HUES64 (cell line): ENCODE results near the gene FTO.
"Not testable (repeated sequence)": the region's sequence is repeated elsewhere in the genome, so short reads cannot be mapped to it uniquely, and the experiment has no call there.

ENCODE experiments used
- H3K27ac ChIP-seq: 2 replicates; pipeline ENCODE4 v1.7.0; 2013; ENCODE audit warnings: low read depth, low read length, inconsistent platforms
- H3K27me3 ChIP-seq: 2 replicates; pipeline ENCODE4 v1.6.1; 2013; ENCODE audit warnings: mild to moderate bottlenecking, low read length; ENCODE audit not compliant: insufficient read depth
- H3K36me3 ChIP-seq: 2 replicates; pipeline ENCODE4 v1.6.1; 2013; ENCODE audit warnings: mild to moderate bottlenecking, low read length; ENCODE audit not compliant: insufficient read depth
- H3K4me1 ChIP-seq: 2 replicates; pipeline ENCODE4 v1.6.1; 2013; ENCODE audit warnings: mild to moderate bottlenecking, low read length, moderate library complexity; ENCODE audit not compliant: insufficient read depth
- H3K4me3 ChIP-seq: 2 replicates; pipeline ENCODE4 v1.5.1; 2013; ENCODE audit warnings: mild to moderate bottlenecking, low read length, moderate library complexity
- H3K9ac ChIP-seq: 2 replicates; pipeline ENCODE4 v1.6.1; 2013; ENCODE audit warnings: mild to moderate bottlenecking, low read depth, low read length
- H3K9me3 ChIP-seq: 2 replicates; pipeline ENCODE4 v1.6.1; 2013; ENCODE audit warnings: low read depth, low read length; ENCODE audit not compliant: insufficient read depth
- WGBS: fragments of 150-250, 120-280 bp; methylation state at CpG from one replicate; pipeline ENCODE4 v1.1.7; 2013; ENCODE audit warnings: missing lambda C conversion rate; 5-methylcytosine and 5-hydroxymethylcytosine counted together

Gene FTO

DNA sequence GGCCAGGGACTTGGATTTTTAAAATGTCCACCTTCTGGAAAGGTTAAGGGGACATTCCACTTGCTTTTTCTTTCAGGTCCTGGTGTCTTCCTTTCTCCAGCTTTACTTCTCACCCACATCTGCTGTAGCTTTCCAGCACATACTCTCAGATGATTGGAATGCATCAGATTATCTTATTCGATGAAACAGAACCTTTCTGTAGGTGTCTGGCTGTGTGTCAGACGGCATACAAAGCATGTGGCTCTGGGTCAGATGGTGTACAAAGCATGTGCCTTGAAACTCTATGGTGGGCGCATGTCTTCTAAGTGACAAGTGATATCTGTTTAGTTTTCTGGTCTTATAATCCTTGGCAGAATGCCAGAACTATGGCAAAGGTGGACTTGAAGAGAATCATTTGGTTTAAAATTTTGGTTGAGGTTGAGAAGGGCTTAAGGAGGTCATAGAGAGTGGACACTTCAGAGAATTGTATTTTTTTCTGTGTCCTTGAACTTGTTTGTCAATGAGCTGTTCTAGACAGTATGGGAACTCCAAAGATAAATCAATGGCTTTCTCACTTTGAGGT lies 125.3 kb downstream of the FTO start:
- Histone ChIP-seq H3K4me3 (no peak overlapping the region), H3K27me3 (no peaks in the 10 kb centered on the region), H3K4me1 (peaks cover 8% of the 10 kb centered on the region), H3K9me3 (no peaks in the 10 kb centered on the region; the same call in 1 of the 2 replicates), H3K27ac (no peak overlapping the region), H3K9ac (no peak overlapping the region), H3K36me3 (peaks cover 9% of the 10 kb centered on the region; the same call in 1 of the 2 replicates)
- 96% methylated on average over 3 of the region's 3 CpGs for WGBS

DNA sequence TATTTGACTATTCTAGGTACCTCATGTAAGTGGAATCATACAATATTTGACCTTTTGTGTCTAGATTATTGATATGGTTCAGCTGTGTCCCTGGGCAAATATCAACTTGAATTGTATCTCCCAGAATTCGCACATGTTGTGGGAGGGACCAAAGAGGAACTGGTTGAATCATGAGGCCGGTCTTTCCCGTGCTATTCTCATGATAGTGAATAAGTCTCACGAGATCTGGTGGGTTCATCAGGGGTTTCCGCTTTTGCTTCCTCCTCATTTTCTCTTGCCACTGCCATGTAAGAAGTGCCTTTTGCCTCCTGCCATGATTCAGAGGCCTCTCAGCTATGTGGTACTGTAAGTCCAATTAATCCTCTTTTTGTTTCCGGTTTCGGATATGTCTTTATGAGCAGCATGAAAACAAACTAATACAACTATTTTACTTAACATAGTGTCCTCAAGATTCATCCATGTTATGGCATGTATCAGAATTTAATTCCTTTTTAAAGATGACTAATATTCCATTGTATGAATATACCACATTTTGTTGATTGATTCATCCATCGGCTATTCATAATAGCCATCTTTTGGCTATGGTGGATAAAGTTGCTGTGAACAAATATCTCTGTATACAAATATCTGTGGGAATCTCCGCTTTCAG lies 129.1 kb downstream of the FTO start:
- WGBS: 98% methylated on average over 9 of the region's 9 CpGs
- no peak overlapping the region for H3K4me3 ChIP-seq
- no peak overlapping the region for H3K27ac ChIP-seq
- no peaks in the 10 kb centered on the region; the same call in 1 of the 2 replicates for H3K9me3 ChIP-seq
- H3K36me3 ChIP-seq: no peaks in the 10 kb centered on the region
- H3K9ac ChIP-seq: no peak overlapping the region
- peaks cover 8% of the 10 kb centered on the region; the same call in 1 of the 2 replicates for H3K4me1 ChIP-seq
- no peaks in the 10 kb centered on the region for H3K27me3 ChIP-seq

DNA sequence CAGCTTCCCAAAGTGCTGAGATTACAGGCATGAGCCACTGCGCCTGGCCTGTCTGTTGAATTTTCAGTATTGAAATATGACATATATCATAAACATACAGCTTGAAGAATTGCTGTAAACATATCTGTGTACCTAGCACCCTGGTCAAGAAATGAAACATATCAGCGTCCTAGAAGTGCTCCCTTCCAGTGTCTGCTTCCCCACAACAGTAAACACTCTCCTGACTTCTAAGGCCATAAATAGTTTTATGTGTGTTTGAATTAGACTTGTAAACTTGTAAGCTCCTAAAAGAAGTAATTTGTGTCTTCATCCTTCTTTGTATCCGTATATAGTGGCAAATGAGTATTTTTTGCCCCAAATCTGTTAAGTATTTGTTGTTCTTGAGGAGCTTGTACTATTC lies 132.2 kb downstream of the FTO start:
- Histone ChIP-seq H3K27ac (no peak overlapping the region), H3K9ac (no peak overlapping the region)
- 95% methylated on average over 3 of the region's 3 CpGs for WGBS

DNA sequence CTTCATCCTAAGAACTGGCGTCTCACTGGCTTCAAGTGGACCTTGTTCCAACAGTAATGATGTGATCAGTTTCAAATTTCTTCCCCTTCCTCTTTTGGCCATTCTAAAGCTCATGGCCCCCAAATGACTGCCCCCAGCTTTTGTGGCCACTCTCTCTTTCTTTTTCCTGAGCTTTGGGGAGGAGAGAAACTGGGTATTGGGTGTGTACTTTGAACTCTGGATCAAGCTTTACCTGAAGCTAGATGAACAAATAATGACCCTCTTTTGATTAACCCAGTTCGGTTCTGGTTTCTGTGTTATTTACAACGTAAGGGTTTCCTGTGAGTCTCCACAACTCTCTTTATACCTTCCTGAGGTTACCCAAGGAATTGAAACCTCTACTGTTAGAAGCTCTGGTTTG lies 132.7 kb downstream of the FTO start:
- H3K27ac ChIP-seq: no peak overlapping the region
- H3K27me3 ChIP-seq: no peaks in the 10 kb centered on the region
- no peak overlapping the region for H3K9ac ChIP-seq
- H3K4me3 ChIP-seq: no peak overlapping the region
- peaks cover 8% of the 10 kb centered on the region; the same call in 1 of the 2 replicates for H3K4me1 ChIP-seq
- WGBS: 100% methylated on average over 3 of the region's 3 CpGs
- H3K36me3 ChIP-seq: no peaks in the 10 kb centered on the region
- no peaks in the 10 kb centered on the region for H3K9me3 ChIP-seq

More for the DNA sequence above, 132.2 kb downstream of the FTO start:
- H3K36me3 ChIP-seq: no peaks in the 10 kb centered on the region
- H3K4me3 ChIP-seq: no peak overlapping the region
- no peaks in the 10 kb centered on the region for H3K27me3 ChIP-seq
- no peaks in the 10 kb centered on the region for H3K9me3 ChIP-seq
- H3K4me1 ChIP-seq: peaks cover 8% of the 10 kb centered on the region; the same call in 1 of the 2 replicates

DNA sequence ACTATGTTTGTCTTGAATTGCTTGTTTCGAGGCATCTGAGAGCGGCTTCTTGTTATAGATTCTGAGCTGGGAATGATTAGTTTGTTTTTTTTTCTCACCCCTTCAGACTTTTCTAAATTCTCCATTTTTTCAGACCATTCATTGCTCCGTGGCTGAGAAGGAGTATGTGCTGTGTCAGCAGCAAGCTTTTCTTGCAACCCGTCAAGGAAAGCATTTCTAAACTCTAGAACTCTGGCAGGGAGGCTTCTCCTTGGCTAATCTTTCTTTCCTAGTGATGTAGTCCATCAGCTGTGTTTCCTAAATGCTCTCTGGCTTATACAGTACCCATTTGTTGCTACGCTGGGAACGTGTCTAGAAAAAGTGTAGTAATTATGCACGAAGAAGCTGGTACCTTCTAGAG lies 133.5 kb downstream of the FTO start:
- Histone ChIP-seq H3K36me3 (no peaks in the 10 kb centered on the region), H3K27ac (no peak overlapping the region), H3K27me3 (no peaks in the 10 kb centered on the region), H3K4me3 (no peak overlapping the region), H3K4me1 (peaks cover 8% of the 10 kb centered on the region; the same call in 1 of the 2 replicates), H3K9ac (no peak overlapping the region), H3K9me3 (no peaks in the 10 kb centered on the region)
- 95% methylated on average over 5 of the region's 7 CpGs for WGBS

DNA sequence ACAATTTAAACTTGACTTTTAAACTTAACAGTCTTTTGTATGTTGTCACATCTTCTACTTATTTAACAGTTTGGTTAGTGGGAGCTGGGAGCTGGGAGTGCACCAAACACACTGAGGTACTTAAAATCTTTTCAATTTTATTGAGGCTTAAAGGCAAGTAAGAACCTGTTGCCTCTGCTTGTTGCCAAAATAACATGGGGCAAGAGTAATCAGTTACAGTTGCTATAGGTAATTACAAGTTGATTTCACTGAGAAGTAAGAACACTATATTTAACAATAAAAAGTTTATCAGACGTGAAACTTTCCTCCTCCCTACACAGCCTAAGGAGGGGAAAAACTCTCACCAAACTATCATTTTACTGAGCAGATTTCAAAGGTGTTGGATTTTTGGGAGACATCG lies 135.2 kb downstream of the FTO start:
- H3K27me3 ChIP-seq: no peaks in the 10 kb centered on the region
- no peaks in the 10 kb centered on the region for H3K36me3 ChIP-seq
- no peak overlapping the region for H3K4me3 ChIP-seq
- no peak overlapping the region for H3K27ac ChIP-seq
- H3K9ac ChIP-seq: no peak overlapping the region
- WGBS: 85% methylated on average over 2 of the region's 2 CpGs
- H3K9me3 ChIP-seq: no peaks in the 10 kb centered on the region
- peaks cover 8% of the 10 kb centered on the region; the same call in 1 of the 2 replicates for H3K4me1 ChIP-seq

DNA sequence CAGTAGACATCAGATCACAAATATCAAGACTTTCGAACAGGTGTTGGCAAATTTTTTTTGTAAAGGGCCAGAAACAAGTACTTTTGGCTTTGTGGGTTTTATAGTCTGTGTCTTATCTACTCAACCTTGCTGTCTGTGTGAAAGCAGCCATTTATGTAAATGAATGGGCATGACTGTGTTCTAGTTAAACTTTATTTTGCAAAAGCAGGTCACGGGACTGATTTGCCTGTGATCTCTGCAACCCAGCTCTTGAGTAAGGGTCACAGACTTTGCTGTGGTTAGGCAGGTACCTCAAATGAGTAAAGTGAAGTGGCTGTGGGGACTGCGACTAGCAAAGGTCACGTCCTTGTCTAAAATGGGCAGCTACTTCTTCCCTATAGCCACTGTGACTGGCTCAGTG lies 136.5 kb downstream of the FTO start:
- peaks cover under 1% of the 10 kb centered on the region; the same call in 1 of the 2 replicates for H3K4me1 ChIP-seq
- no peaks in the 10 kb centered on the region for H3K36me3 ChIP-seq
- H3K4me3 ChIP-seq: no peak overlapping the region
- no peak overlapping the region for H3K9ac ChIP-seq
- WGBS: 49% methylated on average over 4 of the region's 4 CpGs
- H3K27ac ChIP-seq: no peak overlapping the region
- no peaks in the 10 kb centered on the region for H3K9me3 ChIP-seq
- H3K27me3 ChIP-seq: no peaks in the 10 kb centered on the region

DNA sequence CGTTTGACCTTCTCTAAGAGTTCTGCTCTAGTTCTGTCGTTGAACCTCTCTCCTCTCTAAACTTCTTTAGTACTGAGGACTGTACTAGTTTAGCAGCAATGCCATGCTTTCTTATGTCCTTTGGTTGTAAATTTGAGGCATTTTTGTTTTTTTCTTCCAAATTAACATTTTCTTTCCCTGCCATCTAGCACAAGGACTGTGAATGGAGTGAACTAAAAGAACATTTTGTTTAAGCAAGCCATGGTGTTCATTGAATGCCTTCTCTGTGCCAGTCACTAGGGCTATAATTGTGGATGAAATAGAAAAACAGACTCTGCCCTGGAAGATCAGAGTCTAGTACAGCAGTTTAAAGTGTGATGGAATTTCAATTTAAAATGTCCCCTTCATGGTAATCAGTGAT lies 137.9 kb downstream of the FTO start:
- no peaks in the 10 kb centered on the region for H3K27me3 ChIP-seq
- WGBS: 95% methylated on average over 2 of the region's 2 CpGs
- no peaks in the 10 kb centered on the region for H3K36me3 ChIP-seq
- no peak overlapping the region for H3K4me3 ChIP-seq
- H3K9me3 ChIP-seq: no peaks in the 10 kb centered on the region
- no peaks in the 10 kb centered on the region for H3K4me1 ChIP-seq
- no peak overlapping the region for H3K27ac ChIP-seq
- no peak overlapping the region for H3K9ac ChIP-seq

DNA sequence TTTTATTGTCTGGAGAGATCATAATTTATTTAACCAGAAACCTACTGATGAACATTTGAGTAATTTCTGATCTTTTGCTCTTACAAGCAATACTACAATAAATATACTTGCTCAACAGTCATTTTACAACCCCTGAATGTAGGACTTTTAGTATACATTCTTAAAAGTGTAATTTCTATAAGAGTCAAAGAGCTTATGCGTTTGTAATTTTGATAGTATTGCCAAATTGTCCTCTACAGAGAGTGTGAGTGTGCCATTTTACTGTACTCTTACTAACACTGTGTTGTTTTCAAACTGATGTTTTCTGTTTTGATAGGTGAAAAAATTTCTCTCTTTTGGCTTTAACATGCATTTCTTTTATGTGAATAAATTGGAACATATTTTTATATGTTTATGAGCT lies 139.1 kb downstream of the FTO start:
- Histone ChIP-seq H3K4me3 (no peak overlapping the region), H3K27ac (no peak overlapping the region), H3K9me3 (no peaks in the 10 kb centered on the region), H3K36me3 (no peaks in the 10 kb centered on the region), H3K27me3 (no peaks in the 10 kb centered on the region), H3K4me1 (peaks cover 2% of the 10 kb centered on the region; the same call in 1 of the 2 replicates), H3K9ac (no peak overlapping the region)
- 100% methylated on average over 1 of the region's 1 CpG for WGBS

DNA sequence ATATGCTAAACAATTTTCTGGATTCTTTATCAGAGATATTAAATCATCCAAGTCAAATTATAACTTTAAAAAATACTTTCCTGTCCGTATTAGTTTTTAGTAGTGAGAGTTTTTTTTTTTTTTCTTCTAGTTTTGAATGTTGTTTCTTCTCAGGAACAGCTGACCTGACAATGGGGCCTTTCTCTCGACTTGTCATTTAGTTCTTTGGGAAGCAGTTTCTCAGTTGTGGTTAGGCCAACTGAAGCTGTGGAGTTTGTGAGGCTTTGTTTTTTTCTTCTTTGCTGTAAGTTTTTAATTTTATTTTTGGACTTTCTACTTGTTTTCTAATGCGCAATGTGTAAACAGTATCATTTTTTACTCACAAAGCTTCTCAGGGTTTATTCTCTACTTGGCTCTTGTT lies 140.8 kb downstream of the FTO start:
- H3K4me3 ChIP-seq: no peak overlapping the region
- H3K27ac ChIP-seq: no peak overlapping the region
- no peaks in the 10 kb centered on the region for H3K9me3 ChIP-seq
- no peaks in the 10 kb centered on the region for H3K36me3 ChIP-seq
- H3K9ac ChIP-seq: no peak overlapping the region
- H3K27me3 ChIP-seq: no peaks in the 10 kb centered on the region
- peaks cover 19% of the 10 kb centered on the region for H3K4me1 ChIP-seq
- WGBS: 94% methylated on average over 3 of the region's 3 CpGs

DNA sequence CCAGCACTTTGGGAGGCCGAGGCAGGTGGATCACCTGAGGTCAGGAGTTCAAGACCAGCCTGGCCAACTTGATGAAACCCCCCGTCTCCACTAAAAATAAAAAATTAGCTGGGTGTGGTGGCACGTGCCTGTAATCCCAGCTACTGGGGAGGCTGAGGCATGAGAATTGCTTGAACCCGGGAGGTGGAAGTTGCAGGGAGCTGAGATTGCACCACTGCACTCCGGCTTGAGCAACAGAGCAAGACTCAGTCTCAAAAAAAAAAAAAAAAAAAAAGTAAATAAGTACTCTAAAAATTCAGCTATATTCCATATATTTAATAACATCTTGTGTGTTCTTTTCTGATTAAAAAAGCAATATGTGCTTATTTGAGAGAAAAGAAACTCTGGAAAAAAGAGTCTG lies 142.6 kb downstream of the FTO start:
- not testable (repeated sequence) for H3K4me3 ChIP-seq, H3K27me3 ChIP-seq, H3K9ac ChIP-seq, H3K27ac ChIP-seq, H3K36me3 ChIP-seq, H3K9me3 ChIP-seq
- H3K4me1 ChIP-seq: peaks cover 20% of the 10 kb centered on the region
- 91% methylated on average over 4 of the region's 5 CpGs for WGBS
